Measurements from ENCODE around the gene S100A2. TPM values are rescaled to one million over a fixed set of nuclear protein-coding genes. Genes with fewer than 3 reads are reported as not detected.

Gene S100A2
- total and polyA plus RNA-seq, 2 of the 13 experiments (the other 11 are each of a cell fraction or from before 2014, with no cell fraction given): 1.2 TPM

GRCh38 chr1:153538315-153538821 lies 27.3 kb downstream of the S100A2 start:
- no peaks in the 10 kb centered on the region for H3K79me2 ChIP-seq (ENCODE audit: insufficient read depth, low read length)
- peaks cover 90% of the 10 kb centered on the region for H3K4me1 ChIP-seq (ENCODE audit: insufficient read depth, low read length)
- H3K36me3 ChIP-seq (replicated peaks in 1 of 2; ENCODE audit: control insufficient read depth in 1 of 2, insufficient read depth in 2 of 2, low read length in 2 of 2): no peaks in the 10 kb centered on the region
- H2AFZ ChIP-seq (ENCODE audit: low read length): no peak overlapping the region
- in situ Hi-C loops (cut with HindIII; ENCODE audit: extremely low pct_ligation_motif_present, low pct_unique_long_range_greater_than_20kb) (no loop called here), intact Hi-C loops (cut with micrococcal nuclease; ENCODE audit: unreplicated experiment) (no loop called here)
- ChIA-PET POLR2A (interaction anchor here (0.7 to 0.8 kb wide), 2 partner anchors 28 to 96 kb away, joined by 4 read pairs; partner anchors contain the start of gene CHTOP), CTCF (ENCODE audit: low intra/inter-chr PET ratio, low total read pairs) (no interaction called here)
- 40% methylated on average over 2 of the region's 6 CpGs for WGBS (ENCODE audit: low lambda C conversion rate)
- no TSS peak for BruUV-seq (replicated peaks)
- peak overlapping the region; percentile 15 for H3K4me2 ChIP-seq (ENCODE audit: low read depth, low read length)
- no peaks in the 10 kb centered on the region for H4K20me1 ChIP-seq (ENCODE audit: insufficient read depth, low read length)
- H3K27ac ChIP-seq (ENCODE audit: extremely low read length, insufficient read depth, low read length): no peak overlapping the region
- DNase-seq (ENCODE audit: low spot score) (peak; percentile 50), FAIRE-seq (no peak), ATAC-seq (peak; percentile 33)
- no peaks in the 10 kb centered on the region for H3K9me3 ChIP-seq (ENCODE audit: low read length)
- H3K4me3 ChIP-seq (replicated peaks in 1 of 3; ENCODE audit: insufficient read depth in 1 of 3, low read depth in 2 of 3, low read length in 3 of 3): no peak overlapping the region
- H3K9ac ChIP-seq (ENCODE audit: insufficient read depth, low read depth, low read length): no peak overlapping the region
- H3K27me3 ChIP-seq (ENCODE audit: control insufficient read depth in 1 of 2, insufficient read depth in 2 of 2, low read length in 2 of 2): peaks cover 0 to 10% of the 10 kb centered on the region in 2 experiments; a peak in 2 of 5 replicates
- peak; percentile 15; the same call in 1 of the 2 replicates for TF ChIP-seq RARA (CRISPR knock-in tag; IDR thresholded peaks at IDR 0.05)
- TF ChIP-seq PHB2 (IDR thresholded peaks at IDR 0.05; ENCODE audit: partially characterized antibody): no peak
- TF ChIP-seq CEBPB (IDR thresholded peaks at IDR 0.05; ENCODE audit: borderline replicate concordance, low read depth, low read length): no peak
- TF ChIP-seq ZFX (CRISPR knock-in tag; IDR thresholded peaks at IDR 0.05; ENCODE audit: low read depth): peak; percentile 41; the same call in 1 of the 2 replicates
- TF ChIP-seq USF2 (IDR thresholded peaks at IDR 0.05; ENCODE audit: low read depth, low read length): peak; percentile 80
- TF ChIP-seq USF2 (CRISPR knock-in tag; IDR thresholded peaks at IDR 0.05; ENCODE audit: borderline replicate concordance): peak; percentile 58; the same call in 1 of the 2 replicates
- 0 out of 2 replicates have a peak, but pooled peaks have one; percentile 18 for TF ChIP-seq POGK (CRISPR knock-in tag; conservative IDR thresholded peaks at IDR 0.05)
- TF ChIP-seq NR2C2 (CRISPR knock-in tag; IDR thresholded peaks at IDR 0.05; ENCODE audit: borderline replicate concordance): 0 out of 2 replicates have a peak, but pooled peaks have one; percentile 25
- peak; percentile 26; the same call in 1 of the 2 replicates for TF ChIP-seq ZFP91 (CRISPR knock-in tag; IDR thresholded peaks at IDR 0.05; ENCODE audit: borderline replicate concordance)
- TF ChIP-seq ZNF609 (CRISPR knock-in tag; IDR thresholded peaks at IDR 0.05; ENCODE audit: borderline replicate concordance): no peak
- TF ChIP-seq BHLHE40 (IDR thresholded peaks at IDR 0.05; ENCODE audit: low read length): peak; percentile 38; the same call in 1 of the 2 replicates

Measured in HepG2 (cell line).